ENCODE measurements around the gene AIFM3. TPM values are rescaled to one million over a fixed set of nuclear protein-coding genes. Genes with fewer than 3 reads are reported as not detected.

AIFM3 gene
- total and polyA plus RNA-seq, 2 of the 13 experiments (the other 11 are each of a cell fraction or from before 2014, with no cell fraction given) = 9.0 to 15.3 TPM

DNA sequence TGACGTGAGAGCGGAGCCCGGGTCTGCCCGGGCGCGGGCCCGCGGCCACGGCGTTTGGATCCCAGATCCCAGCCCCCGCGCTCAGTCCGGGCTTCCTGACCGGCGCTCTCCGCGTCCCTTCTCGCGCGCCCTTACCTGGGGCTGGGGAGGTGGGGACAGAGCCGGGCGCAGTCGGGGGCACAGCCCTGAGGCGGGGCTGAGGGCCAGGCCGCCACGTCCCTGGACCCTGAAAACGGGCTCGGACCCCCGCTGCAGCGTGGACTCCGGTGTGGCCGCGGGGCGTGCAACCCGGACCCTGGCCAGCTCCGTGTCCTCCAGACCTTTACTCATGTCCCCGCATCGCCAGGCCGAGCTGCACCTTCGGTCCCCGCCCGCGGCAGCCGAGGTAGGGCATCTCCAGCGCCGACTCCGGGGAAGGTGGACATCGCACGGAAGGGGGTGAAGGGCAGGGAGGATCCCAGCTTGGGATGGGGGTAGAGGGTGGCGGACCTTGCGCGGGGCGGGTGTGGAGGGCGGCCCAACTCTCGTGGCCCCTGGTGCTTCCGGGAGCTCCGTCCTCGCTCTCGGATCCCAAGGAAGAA lies 9.9 kb upstream of the AIFM3 start:
- peaks cover 62% of the 10 kb centered on the region for H3K4me1 ChIP-seq (ENCODE audit: insufficient read depth, low read length)
- H3K4me3 ChIP-seq (replicated peaks in 1 of 3; ENCODE audit: insufficient read depth in 1 of 3, low read depth in 2 of 3, low read length in 3 of 3) = peak overlapping the region; percentile 87 to 97 (median 95)
- H2AFZ ChIP-seq (ENCODE audit: low read length) = no peak overlapping the region
- H4K20me1 ChIP-seq (ENCODE audit: insufficient read depth, low read length) = no peaks in the 10 kb centered on the region
- H3K9ac ChIP-seq (ENCODE audit: insufficient read depth, low read depth, low read length) = peak overlapping the region; percentile 85
- DNase-seq (ENCODE audit: low spot score) (no peak), ATAC-seq (peak; percentile 61), FAIRE-seq (no peak)
- peak overlapping the region; percentile 94 for H3K4me2 ChIP-seq (ENCODE audit: low read depth, low read length)
- POLR2A ChIA-PET = interaction anchor here (0.7 to 3.8 kb wide), 18 partner anchors 10 to 685 kb away, joined by 3 to 45 read pairs (median 4); partner anchors contain the start of genes CRKL, LZTR1, P2RX6 and SDF2L1
- intact Hi-C loops (cut with micrococcal nuclease; ENCODE audit: unreplicated experiment) (loop anchor here (10.0 kb wide), 1 partner anchor 182 kb away; the partner anchor contains the start of gene SERPIND1), in situ Hi-C loops (cut with HindIII; ENCODE audit: extremely low pct_ligation_motif_present, low pct_unique_long_range_greater_than_20kb) (no loop called here)
- H3K79me2 ChIP-seq (ENCODE audit: insufficient read depth, low read length) = peaks cover 50% of the 10 kb centered on the region
- peaks cover 0 to 1% of the 10 kb centered on the region in 2 experiments; a peak in 1 of 5 replicates for H3K36me3 ChIP-seq (replicated peaks in 1 of 2; ENCODE audit: control insufficient read depth in 1 of 2, insufficient read depth in 2 of 2, low read length in 2 of 2)
- H3K27ac ChIP-seq (ENCODE audit: extremely low read length, insufficient read depth, low read length) = peak overlapping the region; percentile 56
- CTCF ChIA-PET (ENCODE audit: low intra/inter-chr PET ratio, low total read pairs) = no interaction called here
- TSS peak; percentile 43 for BruUV-seq (replicated peaks)
- 10% methylated on average over 2 of the region's 59 CpGs for WGBS (ENCODE audit: low lambda C conversion rate)
- no peaks in the 10 kb centered on the region for H3K9me3 ChIP-seq (ENCODE audit: low read length)
- H3K27me3 ChIP-seq (ENCODE audit: control insufficient read depth in 1 of 2, insufficient read depth in 2 of 2, low read length in 2 of 2) = no peaks in the 10 kb centered on the region; a peak in 1 of 5 replicates
- TF ChIP-seq HNF1B (CRISPR knock-in tag; IDR thresholded peaks at IDR 0.05) (no peak), ZNF616 (CRISPR knock-in tag; IDR thresholded peaks at IDR 0.05; ENCODE audit: low read depth) (peak; percentile 42; the same call in 1 of the 2 replicates), KLF9 (CRISPR knock-in tag; IDR thresholded peaks at IDR 0.05; ENCODE audit: low read depth) (no peak), ZNF317 (CRISPR knock-in tag; IDR thresholded peaks at IDR 0.05) (0 out of 2 replicates have a peak, but pooled peaks have one; percentile 41), SIN3B (IDR thresholded peaks at IDR 0.05; ENCODE audit: low read length) (no peak), PHF5A (CRISPR knock-in tag; IDR thresholded peaks at IDR 0.05; ENCODE audit: low read depth, unreplicated experiment) (peak; percentile 27), ZFP1 (CRISPR knock-in tag; IDR thresholded peaks at IDR 0.05) (no peak), ZNF138 (CRISPR knock-in tag; IDR thresholded peaks at IDR 0.05; ENCODE audit: low read depth) (no peak), ZNF530 (CRISPR knock-in tag; IDR thresholded peaks at IDR 0.05; ENCODE audit: low read depth) (no peak), ZNF569 (CRISPR knock-in tag; IDR thresholded peaks at IDR 0.05; ENCODE audit: borderline replicate concordance) (no peak), MYPOP (CRISPR knock-in tag; IDR thresholded peaks at IDR 0.05) (peak; percentile 21; the same call in 1 of the 2 replicates), SMAD9 (CRISPR knock-in tag; IDR thresholded peaks at IDR 0.05) (0 out of 2 replicates have a peak, but pooled peaks have one; percentile 17), DPF2 (CRISPR knock-in tag; IDR thresholded peaks at IDR 0.05; ENCODE audit: borderline replicate concordance, low read depth) (0 out of 2 replicates have a peak, but pooled peaks have one; percentile 44), ELF4 (CRISPR knock-in tag; IDR thresholded peaks at IDR 0.05; ENCODE audit: borderline replicate concordance) (0 out of 2 replicates have a peak, but pooled peaks have one; percentile 30), ZSCAN22 (CRISPR knock-in tag; IDR thresholded peaks at IDR 0.05) (no peak), SUZ12 (IDR thresholded peaks at IDR 0.05; ENCODE audit: low read depth, low read length) (no peak), ZNF510 (CRISPR knock-in tag; IDR thresholded peaks at IDR 0.05; ENCODE audit: low read depth) (no peak), TCF12 (IDR thresholded peaks at IDR 0.05) (no peak), TCF12 (CRISPR knock-in tag; IDR thresholded peaks at IDR 0.05) (no peak), ZFP91 (CRISPR knock-in tag; IDR thresholded peaks at IDR 0.05; ENCODE audit: borderline replicate concordance) (peak; percentile 47), ZBTB20 (CRISPR knock-in tag; IDR thresholded peaks at IDR 0.05; ENCODE audit: borderline replicate concordance, low read depth) (no peak)
